Measurements from ENCODE around the gene RNF150.
"Not testable (repeated sequence)": the region's sequence is repeated elsewhere in the genome, so short reads cannot be mapped to it uniquely, and the experiment has no call there.

Gene RNF150

DNA sequence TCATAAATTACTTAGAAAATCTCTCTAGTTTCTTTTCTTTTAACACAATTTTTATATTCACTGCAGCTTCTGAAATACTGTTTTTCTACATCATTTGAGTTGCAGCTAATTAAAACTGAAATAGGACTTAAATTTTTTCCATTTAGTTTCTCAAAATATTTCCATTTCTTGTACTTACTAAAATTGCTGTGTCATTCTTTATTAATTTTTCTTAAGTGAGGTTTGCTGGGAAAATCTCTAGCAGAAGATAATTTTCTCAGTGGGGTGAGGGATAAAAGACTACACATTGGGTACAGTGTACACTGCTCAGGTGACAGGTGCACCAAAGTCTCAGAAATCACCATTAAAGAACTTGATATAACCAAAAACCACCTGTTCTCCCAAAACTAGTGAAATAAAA, 57.7 kb downstream of the RNF150 start:
- no peak for DNase-seq

DNA sequence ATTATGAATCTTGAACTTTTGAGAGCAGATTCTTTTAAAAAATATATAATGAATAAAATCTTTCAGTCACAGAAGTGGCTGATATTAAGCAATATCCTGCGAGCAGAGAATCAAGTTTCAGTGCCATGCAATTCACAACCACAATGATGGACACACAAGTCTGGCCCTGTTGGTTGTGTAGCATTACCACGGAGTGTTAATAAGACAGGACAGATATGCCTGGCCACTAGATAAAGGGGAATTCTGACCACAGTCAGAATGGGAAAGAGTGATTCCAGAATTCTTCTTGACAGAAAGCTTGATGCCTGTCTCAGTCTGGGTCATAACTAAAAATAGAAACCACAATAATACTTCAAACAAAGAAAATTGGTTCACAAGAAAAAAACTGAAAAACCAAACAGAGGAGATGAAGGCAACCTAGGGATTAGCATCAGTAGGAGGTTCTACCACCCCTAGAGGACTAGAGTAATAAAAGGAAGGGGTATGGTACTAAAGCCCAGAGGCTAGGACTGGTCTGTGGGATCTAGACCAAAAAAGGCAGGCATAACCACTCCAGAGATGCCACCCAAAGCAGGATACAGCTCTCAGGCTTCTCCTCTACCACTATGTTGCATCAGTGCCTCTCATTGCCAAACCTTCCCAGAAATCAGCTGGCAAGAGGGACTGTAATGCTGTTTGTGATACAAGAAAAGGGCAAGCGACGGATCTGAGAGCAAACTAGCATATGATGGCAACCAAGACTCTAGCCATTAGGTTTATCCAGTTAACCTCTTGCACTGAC, 59.0 kb downstream of the RNF150 start:
- DNase-seq: no peak

- DNase-seq: no peak
These were observed 66.6 kb downstream of the RNF150 start for GRCh38 chr4:141066690-141067089.

DNA sequence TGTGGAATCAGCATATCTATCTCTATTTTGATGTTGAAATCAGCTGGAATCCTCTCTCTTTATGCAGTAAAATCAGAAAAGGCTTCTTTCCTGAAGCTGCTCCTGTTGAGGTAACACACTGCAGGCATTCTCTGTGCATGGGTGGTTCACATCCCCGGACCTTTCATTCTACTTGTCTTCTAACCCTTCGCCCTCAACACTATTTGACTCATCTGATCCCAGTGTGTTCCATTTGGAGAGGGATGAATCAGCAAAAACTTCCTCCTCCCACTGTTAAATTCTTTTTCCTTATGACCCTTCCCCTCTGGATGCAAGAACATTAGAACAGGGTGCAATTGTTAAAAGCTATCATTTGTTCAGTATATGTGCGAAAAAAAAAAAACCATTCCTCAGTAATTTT, 67.4 kb downstream of the RNF150 start:
- DNase-seq: no peak

- DNase-seq: no peak
These were observed 70.6 kb downstream of the RNF150 start for GRCh38 chr4:141062651-141063050.

- DNase-seq: no peak
These were observed 74.4 kb downstream of the RNF150 start for GRCh38 chr4:141058591-141059512.

DNA sequence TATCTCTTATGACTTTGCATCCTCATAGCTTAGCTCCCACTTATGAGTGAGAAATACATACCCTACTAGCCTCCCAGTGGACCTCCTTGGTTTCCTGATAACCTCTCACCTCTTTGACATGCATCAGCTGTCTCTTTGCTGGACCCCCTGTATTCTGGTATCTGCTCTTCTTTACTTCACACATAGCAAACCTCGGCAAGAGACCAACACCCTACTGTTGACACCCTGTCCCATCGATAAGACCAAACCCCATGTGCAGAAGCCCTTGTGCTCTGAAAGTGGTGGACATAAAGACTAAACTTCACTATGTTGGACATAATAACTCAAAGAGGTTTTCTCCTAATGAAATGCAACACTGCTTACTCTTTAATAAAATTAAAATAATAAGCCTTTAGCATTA, 75.7 kb downstream of the RNF150 start:
- no peak for DNase-seq

- DNase-seq: no peak
These were observed 76.8 kb downstream of the RNF150 start for GRCh38 chr4:141056473-141056872.

DNA sequence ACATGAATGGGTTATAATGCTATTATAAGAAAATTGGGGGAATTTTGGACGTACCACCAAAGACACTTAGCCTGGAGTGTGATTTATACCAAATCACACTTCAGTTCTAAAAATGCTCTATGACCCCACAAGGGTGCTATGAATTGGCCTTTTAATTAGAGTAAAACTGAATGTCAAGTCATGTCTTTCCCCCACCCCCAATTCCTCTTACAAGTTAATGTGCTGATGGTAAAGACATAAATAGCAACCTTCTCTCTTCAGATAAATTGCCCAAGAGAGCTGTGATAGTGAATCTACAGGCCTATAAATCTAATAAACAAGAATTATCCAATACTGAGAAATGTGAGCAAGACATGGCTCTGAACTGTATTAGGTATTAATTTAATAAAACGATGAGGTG, 78.8 kb downstream of the RNF150 start:
- DNase-seq: no peak

DNA sequence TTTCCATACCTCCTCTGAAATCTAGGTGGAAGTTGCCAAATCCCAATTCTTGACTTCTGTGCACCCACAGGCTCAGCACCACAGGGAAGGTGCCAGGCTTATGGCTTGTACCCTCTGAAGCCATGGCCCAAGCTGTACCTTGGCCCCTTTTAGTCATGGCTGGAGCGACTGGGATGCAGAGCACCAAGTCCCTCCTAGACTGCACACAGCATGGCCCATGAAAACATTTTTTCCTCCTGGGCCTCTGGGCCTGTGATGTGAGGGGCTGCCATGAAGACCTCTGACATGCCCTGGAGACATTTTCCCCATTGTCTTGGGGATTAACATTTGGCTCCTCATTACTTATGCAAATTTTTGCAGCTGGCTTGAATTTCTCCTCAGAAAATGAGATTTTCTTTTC, 82.3 kb downstream of the RNF150 start:
- DNase-seq: not testable (repeated sequence)

DNA sequence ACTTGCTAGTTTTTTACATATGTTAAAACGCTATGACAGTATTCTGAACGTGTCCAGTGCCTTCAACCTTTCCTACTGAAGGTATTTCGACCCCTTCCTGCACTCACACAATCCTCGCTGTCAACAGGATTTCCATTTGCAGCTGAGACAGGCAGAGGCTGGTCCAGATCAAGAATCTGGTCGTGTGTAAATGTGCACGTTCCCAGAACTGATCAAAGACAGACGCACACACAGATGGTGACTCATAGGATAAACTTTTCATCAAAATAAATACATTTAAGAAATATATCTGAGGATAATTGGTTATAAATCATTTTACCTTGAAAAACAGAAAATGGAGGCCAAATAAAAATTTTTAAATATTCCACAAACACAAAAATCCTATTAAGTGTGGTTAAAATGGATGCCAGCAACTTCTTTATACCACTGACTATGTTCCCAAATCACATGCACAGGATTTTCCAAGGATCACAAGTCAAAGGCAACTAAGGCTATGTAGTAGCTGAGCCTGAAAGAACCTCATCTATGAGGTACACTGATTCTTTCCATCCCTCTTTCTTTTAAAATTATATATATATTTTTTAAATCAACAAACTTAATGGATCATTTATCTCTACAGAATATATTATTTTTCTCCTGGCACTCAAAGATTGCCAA, 85.9 kb downstream of the RNF150 start:
- DNase-seq: no peak

- no peak for DNase-seq
These were observed 87.0 kb downstream of the RNF150 start for GRCh38 chr4:141046255-141046654.

DNA sequence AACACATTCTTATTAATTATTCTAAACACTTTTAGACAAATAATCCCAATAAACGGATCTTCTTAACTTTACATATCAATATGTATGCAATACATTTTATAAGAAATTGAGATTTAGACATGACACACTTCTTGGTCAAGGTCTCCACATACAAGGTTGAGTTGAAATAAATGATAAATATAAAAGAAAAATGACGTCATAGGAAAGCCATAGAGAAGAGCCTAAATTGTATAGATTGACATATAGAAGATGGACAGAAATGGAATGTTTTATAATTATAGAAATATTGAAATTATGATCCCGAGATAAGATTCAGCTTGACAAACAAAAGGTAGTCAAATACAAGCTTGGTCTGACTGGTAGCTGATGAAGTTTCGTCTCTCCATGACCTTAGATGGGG, 87.4 kb downstream of the RNF150 start:
- DNase-seq: no peak

DNA sequence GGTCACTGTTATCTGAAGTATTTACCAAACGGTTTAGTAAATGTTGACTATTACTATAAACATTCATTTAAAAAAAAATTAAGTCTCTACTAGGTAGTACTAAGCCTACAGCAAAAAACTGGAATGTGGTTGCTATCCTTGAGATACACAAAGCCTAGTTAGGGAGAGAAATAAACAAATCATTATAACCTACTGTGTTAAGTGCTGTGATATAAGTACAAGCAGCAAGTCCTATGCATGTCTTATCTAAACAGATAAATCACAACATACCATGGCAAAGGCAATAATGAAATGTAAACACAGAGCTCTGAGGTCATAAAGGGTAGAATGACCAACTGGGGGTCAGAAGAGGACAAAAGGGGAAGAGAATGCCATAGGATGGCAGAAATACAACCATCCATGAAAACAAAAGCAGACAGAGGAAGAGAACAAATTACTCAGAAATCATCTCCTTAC, 92.2 kb downstream of the RNF150 start:
- DNase-seq: no peak

- DNase-seq: no peak
These were observed 94.1 kb downstream of the RNF150 start for GRCh38 chr4:141039156-141039555.

DNA sequence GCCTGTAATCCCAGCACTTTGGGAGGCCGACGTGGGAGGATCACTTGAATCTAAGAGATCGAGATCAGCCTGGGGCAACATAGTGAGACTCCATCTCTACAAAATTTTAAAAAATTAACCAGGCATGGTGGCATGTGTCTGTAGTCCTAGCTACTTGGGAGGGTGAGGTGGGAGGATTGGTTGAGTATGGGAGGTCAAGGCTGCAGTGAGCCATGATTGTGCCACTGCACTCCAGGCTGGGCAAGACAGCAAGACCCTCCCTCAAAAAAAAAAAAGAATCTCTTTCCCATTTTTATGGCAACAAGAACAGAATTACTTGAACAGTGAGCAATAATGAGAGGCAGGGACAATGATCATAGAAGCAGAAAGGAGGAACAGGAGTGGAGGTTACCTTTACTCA, 94.8 kb downstream of the RNF150 start:
- DNase-seq: no peak

DNA sequence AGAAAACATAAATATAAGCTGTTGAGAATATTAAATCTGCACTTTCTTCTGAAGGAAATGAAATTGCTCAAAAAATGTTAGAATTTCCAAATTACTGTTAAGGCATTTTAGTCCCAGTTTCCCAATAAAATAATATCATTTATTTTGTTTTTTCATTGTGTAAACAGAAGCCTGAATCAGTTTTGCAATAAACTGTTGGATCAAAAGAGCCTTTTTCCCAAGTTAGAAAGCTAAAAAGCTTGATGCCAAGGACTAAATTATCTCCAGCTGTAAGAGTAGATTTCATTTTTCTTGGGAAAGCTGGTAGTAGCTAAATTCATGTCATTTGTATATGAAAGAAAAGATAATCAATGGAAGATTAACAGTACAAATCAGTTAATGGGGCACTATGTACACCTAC, 95.8 kb downstream of the RNF150 start:
- no peak for DNase-seq

DNA sequence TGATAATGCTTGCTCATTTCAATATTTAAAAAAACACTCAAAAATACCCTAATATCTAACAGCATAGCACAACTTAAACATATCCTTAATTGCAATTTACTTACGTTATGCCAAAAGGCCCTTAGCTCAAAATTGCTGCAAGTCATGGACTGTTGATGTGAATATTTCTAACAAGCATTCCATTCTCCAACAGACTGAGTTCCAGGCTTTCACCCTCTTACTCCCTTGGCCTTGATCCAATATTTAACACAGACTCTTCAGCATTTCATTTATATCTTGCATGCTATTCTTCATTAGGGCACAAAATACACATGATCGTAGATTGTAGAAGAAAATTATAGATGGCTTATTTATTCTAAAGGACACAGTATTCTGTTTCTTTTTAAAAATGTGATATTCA, 96.5 kb downstream of the RNF150 start:
- DNase-seq: no peak

GRCh38 chr4:141035920-141036319, 97.3 kb downstream of the RNF150 start:
- DNase-seq: no peak

- peak; percentile 23 to 71 for DNase-seq
These were observed 105.2 kb downstream of the RNF150 start for GRCh38 chr4:141028024-141028529.

DNA sequence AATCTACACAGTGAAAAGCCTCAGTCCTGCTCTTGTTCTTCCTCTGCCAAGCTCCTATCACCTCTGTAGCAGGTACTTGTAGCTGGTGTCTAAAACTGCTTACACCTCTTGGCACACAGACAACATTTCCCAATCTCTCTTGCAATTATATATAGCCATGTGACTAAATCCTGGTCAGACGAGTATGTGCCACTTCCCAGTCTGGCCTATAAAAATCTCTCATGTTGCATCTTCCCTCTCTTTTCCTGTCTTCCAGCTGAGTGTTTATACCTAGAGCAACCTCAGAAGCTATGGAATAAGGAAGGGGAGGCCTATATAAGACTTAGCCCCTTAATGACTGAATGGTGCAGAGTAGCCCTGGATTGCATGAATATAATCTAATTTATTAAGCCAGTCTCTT, 105.8 kb downstream of the RNF150 start:
- DNase-seq: peak in 1 of 2 experiments; percentile 21

GRCh38 chr4:141026900-141027299, 106.4 kb downstream of the RNF150 start:
- no peak for DNase-seq

- no peak for DNase-seq
These were observed 110.2 kb downstream of the RNF150 start for GRCh38 chr4:141023051-141023450.
